B cell (primary cell): Measurements from ENCODE around the gene LIPC. TPM values are rescaled to one million over a fixed set of nuclear protein-coding genes. Genes with fewer than 3 reads are reported as not detected.
A peak's percentile ranks its signal among the peaks of the same experiment; 100 is the strongest.

Source experiments
- ATAC-seq: fragments of 200-7000 bp; cut with Tn5 transposase; one replicate; pipeline ENCODE4 v1.10.0; 2021; ENCODE audit warnings: low read depth, mild to moderate bottlenecking, moderate number of reproducible peaks, moderate library complexity
- CTCF ChIA-PET: fragments of 350-600 bp; sonication (Branson Sonifier 250); formaldehyde crosslinking; loops from one replicate; lab custom pipeline; 2021; ENCODE audit warnings: antibody characterized with exemption, inconsistent platforms; lab: Charles Lee
- POLR2A ChIA-PET: fragments of 350-600 bp; sonication (Branson Sonifier 250); formaldehyde crosslinking; loops from one replicate; lab custom pipeline; 2021; ENCODE audit warnings: antibody characterized with exemption; lab: Charles Lee
- DNase-seq: peaks from one replicate; pipeline ENCODE4 v3.0.0; 2013
- H2AFZ ChIP-seq: 2 replicates; pipeline ENCODE4 v1.6.1; 2012; ENCODE audit warnings: mild to moderate bottlenecking, low read depth, low read length; ENCODE audit not compliant: insufficient read depth, poor library complexity, severe bottlenecking
- H3K27ac ChIP-seq, 2 donors: 1 replicate in 1 of 2; 2 replicates in 1 of 2; pipeline ENCODE4 v1.5.1; 2012 to 2013; ENCODE audit warnings: low read length in 2 of 2, mild to moderate bottlenecking in 2 of 2, moderate library complexity in 1 of 2
- H3K27me3 ChIP-seq, 4 experiments: fragments of 200-600 bp in 1 of 4; sonication (generic) in 1 of 4; replicated peaks in 1 of 4; 1 replicate in 2 of 4; 2 replicates in 2 of 4; pipeline versions ENCODE4 v1.6.1 to v1.7.0; 2013 to 2016; ENCODE audit warnings: low read length in 3 of 4, mild to moderate bottlenecking in 2 of 4, mixed read lengths in 1 of 4, moderate library complexity in 1 of 4; ENCODE audit not compliant: insufficient read depth in 4 of 4, control insufficient read depth in 3 of 4; ENCODE audit errors: control extremely low read depth in 1 of 4
- H3K36me3 ChIP-seq, 2 experiments: replicated peaks in 1 of 2; 1 replicate in 1 of 2; 2 replicates in 1 of 2; pipeline versions ENCODE4 v1.6.1 to v1.7.1; 2013; ENCODE audit warnings: low read length in 1 of 2; ENCODE audit not compliant: insufficient read depth in 2 of 2, control insufficient read depth in 1 of 2; ENCODE audit errors: control extremely low read depth in 1 of 2, extremely low read depth in 1 of 2
- H3K4me1 ChIP-seq, 2 donors: fragments of 200-600 bp in 1 of 2; sonication (generic) in 1 of 2; 1 replicate in 1 of 2; 2 replicates in 1 of 2; pipeline versions ENCODE4 v1.5.1 to v1.6.1; 2013 to 2017; ENCODE audit warnings: low read length in 2 of 2; ENCODE audit not compliant: control insufficient read depth in 2 of 2, insufficient read depth in 2 of 2
- H3K4me2 ChIP-seq: replicated peaks from 2 replicates; pipeline ENCODE3; 2012; ENCODE audit warnings: mild to moderate bottlenecking, low read depth, low read length; ENCODE audit not compliant: poor library complexity, severe bottlenecking
- H3K4me3 ChIP-seq, 5 experiments: fragments of 200-600 bp in 1 of 5; sonication (generic) in 1 of 5; 1 replicate in 3 of 5; 2 replicates in 2 of 5; pipeline versions ENCODE4 v1.5.1 to v1.7.0; 2011 to 2016; ENCODE audit warnings: low read length in 4 of 5, mild to moderate bottlenecking in 4 of 5, low read depth in 2 of 5, control low read depth in 1 of 5, moderate library complexity in 1 of 5; ENCODE audit not compliant: insufficient read depth in 1 of 5; ENCODE audit errors: control extremely low read depth in 1 of 5, extremely low read depth in 1 of 5
- H3K79me2 ChIP-seq: fragments of 200-600 bp; sonication (generic); one replicate; pipeline ENCODE4 v1.6.0; 2016; ENCODE audit warnings: low read length; ENCODE audit not compliant: control insufficient read depth, insufficient read depth
- H3K9ac ChIP-seq: fragments of 200-600 bp; sonication (generic); 2 replicates; pipeline ENCODE4 v1.6.1; 2017; ENCODE audit warnings: mild to moderate bottlenecking, low read length, moderate library complexity
- H3K9me3 ChIP-seq, 3 donors: one replicate each; pipeline versions ENCODE4 v1.6.1 to v1.7.1; 2013; ENCODE audit warnings: low read length in 2 of 3; ENCODE audit not compliant: control insufficient read depth in 2 of 3, insufficient read depth in 1 of 3; ENCODE audit errors: control extremely low read depth in 1 of 3
- H4K20me1 ChIP-seq: 2 replicates; pipeline ENCODE4 v1.6.0; 2012; ENCODE audit warnings: mild to moderate bottlenecking, low read length; ENCODE audit not compliant: insufficient read depth, control insufficient read depth, poor library complexity, severe bottlenecking
- H3K27ac Mint-ChIP-seq: one replicate; pipeline ENCODE4 v1.8.0; 2021; ENCODE audit warnings: mixed read lengths
- H3K27me3 Mint-ChIP-seq: one replicate; pipeline ENCODE4 v1.8.0; 2021; ENCODE audit warnings: mixed read lengths
- H3K4me1 Mint-ChIP-seq: one replicate; pipeline ENCODE4 v1.8.0; 2021; ENCODE audit warnings: mixed read lengths
- H3K4me3 Mint-ChIP-seq: one replicate; pipeline ENCODE4 v1.8.0; 2021; ENCODE audit warnings: mixed read lengths
- H3K9me3 Mint-ChIP-seq: one replicate; pipeline ENCODE4 v1.8.0; 2022; ENCODE audit warnings: mixed read lengths; ENCODE audit not compliant: insufficient read depth
- CTCF ChIP-seq: fragments of 200-600 bp; IDR thresholded peaks from one replicate; pipeline ENCODE4 v1.8.0; 2022; ENCODE audit warnings: antibody characterized with exemption, mild to moderate bottlenecking
- EZH2 ChIP-seq: IDR thresholded peaks from 2 replicates; pipeline ENCODE4 v1.6.1; 2012; ENCODE audit warnings: borderline replicate concordance, low read depth, mild to moderate bottlenecking, moderate library complexity, low read length; ENCODE audit not compliant: insufficient read depth, poor library complexity, severe bottlenecking
- WGBS: methylation state at CpG from one replicate; pipeline ENCODE4 v1.1.5; 2013; ENCODE audit warnings: missing lambda C conversion rate; ENCODE audit not compliant: insufficient coverage; 5-methylcytosine and 5-hydroxymethylcytosine counted together
- intact Hi-C: fragments of 100-400 bp; cut with micrococcal nuclease; formaldehyde crosslinking; loops from one replicate; pipeline ENCODE4 v1.10.0; 2022
- polyA plus RNA-seq: library from polyadenylated mRNA; depleted of rRNA; stranded (reverse); fragments of >200 nt; gene quantifications from 2 replicates; pipeline ENCODE4 v1.2.3, GENCODE V29; 2012
- total RNA-seq, 2 donors: library from RNA; stranded (reverse); fragments of 120-200 nt in 1 of 2; gene quantifications; 1 replicate in 1 of 2; 2 replicates in 1 of 2; pipeline versions ENCODE4 v1.2.3 to v1.2.4, GENCODE V29; 2013 to 2022

The LIPC gene
- total and polyA plus RNA-seq, 2 donors (not counting 1 experiment from before 2014, with no cell fraction given), result not detected

- Histone ChIP-seq H3K4me2 (peak overlapping the region; percentile 56), H3K4me3 (peak overlapping the region in 1 of 5 experiments; percentile 27), H3K79me2 (no peaks in the 10 kb centered on the region), H3K9ac (no peak overlapping the region), H2AFZ (peak overlapping the region; percentile 62), H3K27ac (no peak overlapping the region), H4K20me1 (no peaks in the 10 kb centered on the region), H3K27me3 (no peaks in the 10 kb centered on the region), H3K36me3 (no peaks in the 10 kb centered on the region), H3K4me1 (peaks cover 5 to 7% of the 10 kb centered on the region in 2 donors), H3K9me3 (no peaks in the 10 kb centered on the region)
- CTCF ChIA-PET, result interaction anchor here (0.5 kb wide), 1 partner anchor 17 kb away, joined by 3 read pairs; no protein-coding TSS in a partner anchor
- POLR2A ChIA-PET, result no interaction called here
- TF ChIP-seq EZH2, result no peak
- no peak for TF ChIP-seq CTCF
- intact Hi-C loops, result no loop called here
- peaks cover 5% of the 10 kb centered on the region for H3K27me3 Mint-ChIP-seq
- H3K27ac Mint-ChIP-seq, result no peak overlapping the region
- no peaks in the 10 kb centered on the region for H3K9me3 Mint-ChIP-seq
- no peak overlapping the region for H3K4me3 Mint-ChIP-seq
- peaks cover 11% of the 10 kb centered on the region for H3K4me1 Mint-ChIP-seq
- DNase-seq, result no peak
- ATAC-seq, result no peak
Observed at GRCh38 chr15:58409861-58410260, 21.9 kb upstream of the LIPC start.

GRCh38 chr15:58410353-58410752 lies 21.4 kb upstream of the LIPC start:
- no peak overlapping the region for H3K27ac Mint-ChIP-seq
- H3K36me3 ChIP-seq, result no peaks in the 10 kb centered on the region
- H3K27me3 Mint-ChIP-seq, result peaks cover 5% of the 10 kb centered on the region
- ChIA-PET POLR2A (no interaction called here), CTCF (interaction anchor here (0.5 to 0.6 kb wide), 2 partner anchors 17 to 350 kb away, joined by 3 read pairs; no protein-coding TSS in a partner anchor)
- peak overlapping the region in 3 of 5 experiments; percentile 10 to 27 (median 13) for H3K4me3 ChIP-seq
- ATAC-seq (no peak), DNase-seq (no peak)
- TF ChIP-seq EZH2 (no peak), CTCF (no peak)
- H3K79me2 ChIP-seq, result no peaks in the 10 kb centered on the region
- H3K4me2 ChIP-seq, result peak overlapping the region; percentile 56
- H3K9me3 Mint-ChIP-seq, result no peaks in the 10 kb centered on the region
- no CpG with 5 or more reads among the region's 4 CpGs for whole genome bisulfite sequencing
- intact Hi-C loops, result no loop called here
- H4K20me1 ChIP-seq, result no peaks in the 10 kb centered on the region
- H3K9me3 ChIP-seq, result no peaks in the 10 kb centered on the region
- peak overlapping the region; percentile 62 for H2AFZ ChIP-seq
- peaks cover 11% of the 10 kb centered on the region for H3K4me1 Mint-ChIP-seq
- H3K27me3 ChIP-seq, result no peaks in the 10 kb centered on the region
- H3K4me1 ChIP-seq, result peaks cover 5 to 7% of the 10 kb centered on the region in 2 donors
- peak overlapping the region; percentile 30 for H3K4me3 Mint-ChIP-seq
- H3K9ac ChIP-seq, result peak overlapping the region; percentile 47
- no peak overlapping the region for H3K27ac ChIP-seq
